Measurements from ENCODE around the gene LRRC4.

LRRC4 gene

DNA sequence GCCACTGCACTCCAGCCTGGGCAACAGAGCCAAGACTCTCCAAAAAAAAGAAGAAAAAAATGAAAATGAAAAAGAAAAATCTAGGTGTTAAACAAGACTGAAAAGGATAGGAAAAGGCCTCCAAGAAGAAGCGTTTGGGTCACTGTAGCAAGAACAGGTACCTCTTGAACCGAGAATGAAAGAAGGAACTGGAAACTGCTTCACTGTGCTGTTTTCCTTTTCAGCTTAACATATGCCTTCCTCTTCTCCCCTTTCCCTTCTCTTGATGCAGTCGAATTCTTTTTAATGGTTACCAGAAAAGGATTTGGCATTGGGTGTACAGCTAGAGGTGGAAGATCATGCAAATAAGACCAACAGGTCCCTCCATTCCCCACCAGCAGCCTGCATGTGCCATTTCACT is 28.1 kb downstream of the LRRC4 start:
- no peak overlapping the region for H3K4me3 ChIP-seq (ENCODE audit: low read depth, low read length)
- TF ChIP-seq CTCF (IDR thresholded peaks at IDR 0.05; ENCODE audit: low read depth, low read length): no peak

DNA sequence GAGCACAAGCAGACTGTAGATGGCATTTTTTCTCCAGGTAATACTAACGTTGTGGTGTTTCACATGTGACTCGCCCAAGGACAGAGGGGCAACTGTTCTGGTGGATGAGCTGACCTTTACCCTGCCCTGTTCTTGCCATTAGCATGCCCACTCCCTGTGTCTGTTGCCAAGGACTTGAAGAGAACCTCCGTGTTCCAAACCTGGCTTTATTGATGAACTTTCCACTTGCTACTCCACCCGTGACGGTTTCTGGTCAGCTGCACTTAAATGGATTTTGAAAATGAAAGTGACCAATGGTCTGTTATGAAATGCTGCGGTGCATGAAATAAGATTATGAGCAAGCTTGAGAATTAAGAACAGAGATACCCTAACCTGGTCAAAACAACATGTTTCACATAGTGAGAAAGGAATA is 30.4 kb downstream of the LRRC4 start:
- TF ChIP-seq CTCF (IDR thresholded peaks at IDR 0.05; ENCODE audit: low read depth, low read length): no peak
- no peak overlapping the region for H3K4me3 ChIP-seq (ENCODE audit: low read depth, low read length)

GRCh38 chr7:128000048-128000447 is 31.2 kb downstream of the LRRC4 start:
- no peak overlapping the region for H3K4me3 ChIP-seq (ENCODE audit: low read depth, low read length)
- TF ChIP-seq CTCF (IDR thresholded peaks at IDR 0.05; ENCODE audit: low read depth, low read length): no peak

DNA sequence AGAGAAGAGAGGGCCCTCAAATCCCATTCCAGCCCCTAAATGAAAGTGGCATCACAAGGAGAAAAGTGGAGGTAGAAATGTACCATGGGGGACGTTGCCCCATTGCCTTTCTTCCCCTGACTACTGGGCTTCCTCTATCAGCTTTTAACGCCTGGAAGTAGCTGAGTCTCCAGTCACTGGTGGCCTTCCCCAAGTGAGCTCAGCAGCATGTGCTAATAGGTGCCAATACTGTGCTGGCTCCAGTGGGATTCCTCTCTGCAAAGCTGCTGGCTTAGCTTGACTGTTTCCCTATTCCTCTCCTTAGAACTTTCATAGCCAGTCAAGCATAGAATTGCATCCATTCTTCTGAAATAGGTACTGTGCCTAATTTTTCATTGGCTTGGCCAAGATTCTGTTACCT is 32.6 kb downstream of the LRRC4 start:
- no peak overlapping the region for H3K4me3 ChIP-seq (ENCODE audit: low read depth, low read length)
- no peak for TF ChIP-seq CTCF (IDR thresholded peaks at IDR 0.05; ENCODE audit: low read depth, low read length)

GRCh38 chr7:127997226-127997922 is 33.9 kb downstream of the LRRC4 start:
- no peak for TF ChIP-seq CTCF (IDR thresholded peaks at IDR 0.05; ENCODE audit: low read depth, low read length)
- no peak overlapping the region for H3K4me3 ChIP-seq (ENCODE audit: low read depth, low read length)

DNA sequence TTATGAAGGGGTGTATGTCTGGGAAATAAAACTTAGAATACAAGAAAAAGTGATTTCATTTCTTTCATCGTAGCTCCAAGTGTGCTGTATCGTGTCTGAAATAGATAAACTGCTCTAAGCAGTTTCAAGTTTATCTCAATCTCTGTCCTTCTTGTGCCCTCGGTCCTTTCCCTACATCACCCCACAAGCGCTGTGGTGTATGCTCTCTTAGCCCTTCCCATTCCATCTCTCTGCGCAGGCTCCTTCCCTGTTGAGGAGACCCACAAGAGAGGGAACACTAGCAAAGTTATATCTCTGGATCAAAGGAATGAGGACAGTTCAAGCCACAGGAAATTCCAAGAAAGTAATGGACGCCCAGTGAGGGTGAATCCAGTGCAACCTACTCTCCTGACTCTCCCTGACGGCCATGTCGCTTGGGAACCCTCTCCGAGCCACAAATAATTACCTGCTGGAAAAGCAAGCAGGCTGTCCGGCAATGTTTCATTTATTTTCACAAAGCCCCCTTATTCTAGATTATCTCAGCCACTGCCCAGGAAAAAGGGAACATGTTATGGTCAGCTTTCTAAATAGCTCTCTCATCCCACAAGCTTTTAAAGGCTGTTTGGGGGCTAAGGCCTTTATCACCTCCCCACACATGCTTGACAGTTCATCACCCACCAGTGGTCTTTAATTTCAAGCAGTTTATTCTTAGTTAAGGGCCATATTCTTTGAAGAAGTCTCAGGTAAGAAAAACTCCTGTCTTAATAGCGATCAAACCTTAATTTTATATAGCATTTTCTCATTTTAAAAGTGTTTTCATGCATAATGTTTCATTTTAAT is 34.8 kb downstream of the LRRC4 start:
- TF ChIP-seq CTCF (IDR thresholded peaks at IDR 0.05; ENCODE audit: low read depth, low read length): no peak
- no peak overlapping the region for H3K4me3 ChIP-seq (ENCODE audit: low read depth, low read length)

GRCh38 chr7:127995881-127996215 is 35.4 kb downstream of the LRRC4 start:
- TF ChIP-seq CTCF (IDR thresholded peaks at IDR 0.05; ENCODE audit: low read depth, low read length): no peak
- H3K4me3 ChIP-seq (ENCODE audit: low read depth, low read length): no peak overlapping the region
